ENCODE results near the gene LZTR1.

DNA sequence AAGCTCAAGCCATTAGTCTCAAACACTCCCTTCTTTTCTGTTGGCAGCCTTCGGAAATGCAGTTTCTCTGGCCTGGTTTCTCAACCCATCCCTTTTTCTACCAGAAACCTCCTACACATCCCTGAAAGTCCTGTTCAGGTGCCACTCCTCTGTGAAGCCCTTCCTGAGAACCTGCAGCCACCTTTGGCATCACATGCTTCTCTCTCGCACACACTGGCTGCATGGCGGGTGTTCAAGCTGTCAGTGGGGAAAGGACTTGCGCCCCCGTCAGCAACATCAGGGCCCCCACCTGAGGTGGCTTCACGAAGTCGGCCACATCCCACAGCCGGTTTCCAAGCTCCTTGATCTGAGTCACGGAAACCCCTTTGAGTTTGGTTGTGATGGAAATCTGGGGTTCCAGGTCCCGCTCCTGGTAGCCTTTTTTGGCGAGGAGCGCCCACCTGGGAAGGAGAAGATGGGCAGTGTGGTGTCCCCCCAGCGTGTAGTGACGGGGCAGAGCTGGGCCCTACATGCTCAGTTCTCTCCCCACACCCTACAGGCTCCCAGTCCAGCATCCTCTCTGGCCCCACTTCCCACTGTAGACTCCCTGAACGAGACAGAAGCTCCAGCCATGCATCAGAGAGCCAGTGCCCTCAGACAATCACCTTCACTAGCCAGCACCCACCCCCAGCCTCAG lies 61.9 kb downstream of the LZTR1 start:
- TF ChIP-seq, protein P1, sequence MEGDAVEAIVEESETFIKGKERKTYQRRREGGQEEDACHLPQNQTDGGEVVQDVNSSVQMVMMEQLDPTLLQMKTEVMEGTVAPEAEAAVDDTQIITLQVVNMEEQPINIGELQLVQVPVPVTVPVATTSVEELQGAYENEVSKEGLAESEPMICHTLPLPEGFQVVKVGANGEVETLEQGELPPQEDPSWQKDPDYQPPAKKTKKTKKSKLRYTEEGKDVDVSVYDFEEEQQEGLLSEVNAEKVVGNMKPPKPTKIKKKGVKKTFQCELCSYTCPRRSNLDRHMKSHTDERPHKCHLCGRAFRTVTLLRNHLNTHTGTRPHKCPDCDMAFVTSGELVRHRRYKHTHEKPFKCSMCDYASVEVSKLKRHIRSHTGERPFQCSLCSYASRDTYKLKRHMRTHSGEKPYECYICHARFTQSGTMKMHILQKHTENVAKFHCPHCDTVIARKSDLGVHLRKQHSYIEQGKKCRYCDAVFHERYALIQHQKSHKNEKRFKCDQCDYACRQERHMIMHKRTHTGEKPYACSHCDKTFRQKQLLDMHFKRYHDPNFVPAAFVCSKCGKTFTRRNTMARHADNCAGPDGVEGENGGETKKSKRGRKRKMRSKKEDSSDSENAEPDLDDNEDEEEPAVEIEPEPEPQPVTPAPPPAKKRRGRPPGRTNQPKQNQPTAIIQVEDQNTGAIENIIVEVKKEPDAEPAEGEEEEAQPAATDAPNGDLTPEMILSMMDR (IDR thresholded peaks at IDR 0.05 in 8 of 11, conservative IDR thresholded peaks at IDR 0.05 in 3 of 11): no peak
- TF ChIP-seq POLR2AphosphoS5 (IDR thresholded peaks at IDR 0.05): no peak
- no peak for TF ChIP-seq POLR2A (IDR thresholded peaks at IDR 0.05)

All from spleen (tissue), 7 donors.